A375 (cell line): Measurements from ENCODE around the gene L3MBTL2. TPM values are rescaled to one million over a fixed set of nuclear protein-coding genes. Genes with fewer than 3 reads are reported as not detected.

Source experiments
- small RNA-seq: library from RNA; depleted of rRNA; stranded (forward); fragments of <200 nt; gene quantifications from one replicate; pipeline ENCODE3, GENCODE V24; 2014
- total RNA-seq: library from RNA; depleted of rRNA; stranded (reverse); fragments of >200 nt; shearing (Covaris generic); gene quantifications from 2 replicates; pipeline ENCODE4 v1.2.3, GENCODE V29; 2014; rRNA removed

L3MBTL2 gene
- total RNA-seq = 21.2 and 22.7 TPM in 2 replicates

GRCh38 chr22:41204992-41205900, at the start of gene L3MBTL2:
TSS of gene L3MBTL2 (plus strand) at chr22:41205312. CDS start at chr22:41205363, 51 bp downstream.

GRCh38 chr22:41240377-41241132, 35.4 kb downstream of the L3MBTL2 start, which contains the start of gene CHADL:
TSS of gene CHADL (minus strand) at chr22:41240931. CDS start at chr22:41240881, 50 bp downstream.

Small RNA genes lying within 50 kb of the gene (small RNA-seq; reads per million reads assigned to genes)
- not detected for gene MIR6889
- gene RNU6-375P = not detected

Other genes starting within 250 kb of the L3MBTL2 start
- 19.7 and 20.6 TPM in 2 replicates for gene EP300, start 112.7 kb upstream of the L3MBTL2 start, total RNA-seq
- 1.0 and 1.2 TPM in 2 replicates for gene CHADL, start 35.6 kb downstream of the L3MBTL2 start, total RNA-seq
- gene RANGAP1, start 80.9 kb downstream of the L3MBTL2 start, total RNA-seq = 80.0 and 88.7 TPM in 2 replicates
- gene ZC3H7B, start 96.2 kb downstream of the L3MBTL2 start, total RNA-seq = 34.8 and 35.3 TPM in 2 replicates
- gene TEF, start 176.6 kb downstream of the L3MBTL2 start, total RNA-seq = 4.8 and 5.5 TPM in 2 replicates
- gene TOB2, start 241.5 kb downstream of the L3MBTL2 start, total RNA-seq = 25.1 and 25.4 TPM in 2 replicates